ENCODE data around the gene ACBD5. TPM values are rescaled to one million over a fixed set of nuclear protein-coding genes. Genes with fewer than 3 reads are reported as not detected.
"Not testable (repeated sequence)": the region's sequence is repeated elsewhere in the genome, so short reads cannot be mapped to it uniquely, and the experiment has no call there.

Gene ACBD5, protein sequence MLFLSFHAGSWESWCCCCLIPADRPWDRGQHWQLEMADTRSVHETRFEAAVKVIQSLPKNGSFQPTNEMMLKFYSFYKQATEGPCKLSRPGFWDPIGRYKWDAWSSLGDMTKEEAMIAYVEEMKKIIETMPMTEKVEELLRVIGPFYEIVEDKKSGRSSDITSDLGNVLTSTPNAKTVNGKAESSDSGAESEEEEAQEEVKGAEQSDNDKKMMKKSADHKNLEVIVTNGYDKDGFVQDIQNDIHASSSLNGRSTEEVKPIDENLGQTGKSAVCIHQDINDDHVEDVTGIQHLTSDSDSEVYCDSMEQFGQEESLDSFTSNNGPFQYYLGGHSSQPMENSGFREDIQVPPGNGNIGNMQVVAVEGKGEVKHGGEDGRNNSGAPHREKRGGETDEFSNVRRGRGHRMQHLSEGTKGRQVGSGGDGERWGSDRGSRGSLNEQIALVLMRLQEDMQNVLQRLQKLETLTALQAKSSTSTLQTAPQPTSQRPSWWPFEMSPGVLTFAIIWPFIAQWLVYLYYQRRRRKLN
- total RNA-seq = 10 to 100 TPM; 10.6 to 14.8 TPM

GRCh38 chr10:27240212-27241009 is at the start of gene ACBD5:
TSS of gene ACBD5 (minus strand) at chr10:27240797. CDS start at chr10:27240688, 109 bp downstream.
- peak; percentile 84 for DNase-seq
- ATAC-seq = peak; percentile 36
- Mint-ChIP-seq H3K4me3 (peak within 1 kb of the TSS; percentile 98), H3K4me1 (peaks cover 28% of the 10 kb centered on the region), H3K27ac (peak within 1 kb of the TSS; percentile 100), H3K9me3 (ENCODE audit: low read depth) (no peaks in the 10 kb centered on the region), H3K27me3 (no peaks in the 10 kb centered on the region), H3K36me3 (ENCODE audit: low read depth) (peaks cover 23% of the 10 kb centered on the region)
- ChIA-PET POLR2A (interaction anchor here (1.6 kb wide), 1 partner anchor 86 kb away, joined by 6 read pairs; the partner anchor contains the start of gene YME1L1), CTCF (interaction anchor here (0.7 to 2.8 kb wide), 4 partner anchors 11 to 119 kb away, joined by 3 to 16 read pairs (median 3); no protein-coding TSS in a partner anchor)
- intact Hi-C loops (cut with DNase I, micrococcal nuclease) = loop anchor here (1.0 to 5.0 kb wide), 7 partner anchors 262 to 1437 kb away; partner anchors contain the start of genes BAMBI (in 1 of the 2), PDSS1 (in 1 of the 2), RAB18 (in 1 of the 2) and WAC (in 1 of the 2)

DNA sequence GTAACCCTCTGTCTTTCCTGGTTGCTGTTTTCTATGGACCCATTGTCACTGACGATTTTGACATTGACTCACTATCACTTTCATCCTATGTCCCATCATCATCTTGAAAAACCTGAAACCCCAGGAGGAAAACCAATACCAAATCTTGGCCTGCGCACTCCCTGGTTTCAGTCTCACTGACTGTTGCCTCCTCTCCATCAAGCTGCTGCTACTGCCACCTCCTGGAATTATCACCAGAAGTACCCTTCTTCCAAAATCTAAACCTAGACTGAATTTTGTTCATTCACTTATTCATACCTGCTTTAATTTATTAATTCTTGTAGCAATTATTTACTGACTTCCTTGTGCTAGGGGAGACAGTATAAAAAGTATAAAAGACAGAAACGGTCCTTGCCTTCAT is 44.5 kb upstream of the ACBD5 start:
- peak; percentile 69 for DNase-seq
- no peaks in the 10 kb centered on the region for H3K27me3 Mint-ChIP-seq
- ChIA-PET POLR2A (no interaction called here), CTCF (interaction anchor here (0.7 to 1.7 kb wide), 9 partner anchors 9 to 404 kb away, joined by 3 to 10 read pairs (median 4); no protein-coding TSS in a partner anchor)
- H3K27ac Mint-ChIP-seq = peak overlapping the region; percentile 25
- intact Hi-C loops (cut with DNase I, micrococcal nuclease) = loop anchor here (1.0 to 2.0 kb wide), 2 partner anchors 60 to 62 kb away; no protein-coding TSS in a partner anchor
- peak; percentile 95 for ATAC-seq
- H3K9me3 Mint-ChIP-seq (ENCODE audit: low read depth) = no peaks in the 10 kb centered on the region
- H3K4me1 Mint-ChIP-seq = peaks cover 6% of the 10 kb centered on the region
- H3K36me3 Mint-ChIP-seq (ENCODE audit: low read depth) = no peaks in the 10 kb centered on the region
- no peak overlapping the region for H3K4me3 Mint-ChIP-seq

DNA sequence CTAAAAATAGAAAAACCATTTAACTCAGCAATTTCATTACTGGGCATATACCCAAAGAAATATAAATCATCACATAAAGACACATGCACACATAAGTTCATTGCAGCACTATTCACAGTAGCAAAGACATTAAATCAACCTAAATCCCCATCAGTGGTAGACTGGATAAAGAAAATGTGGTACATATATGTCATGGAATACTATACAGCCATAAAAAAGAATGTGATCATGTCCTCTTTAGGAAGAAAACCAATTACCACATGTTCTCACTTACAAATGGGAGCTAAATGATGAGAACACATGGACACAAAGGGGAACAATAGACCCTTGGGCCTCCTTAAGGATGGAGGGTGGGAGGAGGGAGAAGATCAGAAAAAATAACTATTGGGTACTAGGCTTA is 36.0 kb upstream of the ACBD5 start:
- intact Hi-C loops (cut with DNase I, micrococcal nuclease) = no loop called here
- no peaks in the 10 kb centered on the region for H3K4me1 Mint-ChIP-seq
- no peak overlapping the region for H3K27ac Mint-ChIP-seq
- CTCF ChIA-PET = interaction anchor here (1.2 to 2.1 kb wide), 2 partner anchors 9 to 22 kb away, joined by 3 to 5 read pairs; no protein-coding TSS in a partner anchor
- DNase-seq = no peak
- POLR2A ChIA-PET = no interaction called here
- peaks cover 4% of the 10 kb centered on the region for H3K9me3 Mint-ChIP-seq (ENCODE audit: low read depth)
- H3K36me3 Mint-ChIP-seq (ENCODE audit: low read depth) = no peaks in the 10 kb centered on the region
- H3K27me3 Mint-ChIP-seq = peaks cover 30% of the 10 kb centered on the region
- no peak overlapping the region for H3K4me3 Mint-ChIP-seq
- ATAC-seq = no peak

- H3K27ac Mint-ChIP-seq; DNase-seq; ATAC-seq; H3K36me3 Mint-ChIP-seq (ENCODE audit: low read depth); H3K9me3 Mint-ChIP-seq (ENCODE audit: low read depth); POLR2A ChIA-PET; H3K4me3 Mint-ChIP-seq; intact Hi-C loops (cut with DNase I, micrococcal nuclease); H3K4me1 Mint-ChIP-seq; CTCF ChIA-PET: not testable (repeated sequence)
- H3K27me3 Mint-ChIP-seq = peaks cover 20% of the 10 kb centered on the region
Observed at GRCh38 chr10:27266025-27266424, 25.4 kb upstream of the ACBD5 start.

DNA sequence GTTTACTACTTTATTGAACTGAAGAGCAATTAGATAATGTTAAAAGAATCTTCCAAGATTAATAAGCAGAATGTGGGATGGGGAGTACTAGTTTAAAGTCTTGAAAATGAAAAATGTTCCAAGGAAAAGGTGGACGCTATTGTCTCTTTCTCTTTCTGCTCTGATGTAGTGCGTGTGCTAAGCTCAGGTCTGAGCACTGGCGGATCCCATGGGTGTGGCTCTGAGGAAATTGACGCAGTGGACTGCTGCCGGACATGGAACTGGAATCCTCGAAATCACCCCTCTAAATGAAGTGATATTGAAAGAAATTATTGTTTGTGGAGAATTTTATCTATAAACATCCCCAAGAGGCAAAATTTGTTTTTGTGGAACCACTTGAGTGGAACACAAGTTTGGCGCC is 22.2 kb upstream of the ACBD5 start:
- H3K4me3 Mint-ChIP-seq; DNase-seq; H3K27ac Mint-ChIP-seq; H3K36me3 Mint-ChIP-seq (ENCODE audit: low read depth); H3K9me3 Mint-ChIP-seq (ENCODE audit: low read depth); intact Hi-C loops (cut with DNase I, micrococcal nuclease); POLR2A ChIA-PET; ATAC-seq: not testable (repeated sequence)
- CTCF ChIA-PET = interaction anchor here (0.6 kb wide), 1 partner anchor 17 kb away, joined by 3 read pairs; no protein-coding TSS in a partner anchor
- peaks cover 41% of the 10 kb centered on the region for H3K27me3 Mint-ChIP-seq
- H3K4me1 Mint-ChIP-seq = peaks cover 15% of the 10 kb centered on the region

- Mint-ChIP-seq H3K27ac (peak overlapping the region; percentile 63), H3K4me3 (peak overlapping the region; percentile 72), H3K36me3 (ENCODE audit: low read depth) (no peaks in the 10 kb centered on the region), H3K9me3 (ENCODE audit: low read depth) (peaks cover 5% of the 10 kb centered on the region), H3K27me3 (peaks cover 38% of the 10 kb centered on the region), H3K4me1 (peaks cover 23% of the 10 kb centered on the region)
- POLR2A ChIA-PET = no interaction called here
- peak; percentile 71 for ATAC-seq
- DNase-seq = peak; percentile 47
- intact Hi-C loops (cut with DNase I, micrococcal nuclease) = no loop called here
- CTCF ChIA-PET = interaction anchor here (0.5 to 1.8 kb wide), 5 partner anchors 9 to 1307 kb away, joined by 3 to 5 read pairs (median 4); no protein-coding TSS in a partner anchor
Observed at GRCh38 chr10:27258838-27259812, 18.5 kb upstream of the ACBD5 start.

- intact Hi-C loops (cut with DNase I, micrococcal nuclease) = no loop called here
- CTCF ChIA-PET = interaction anchor here (0.5 to 1.8 kb wide), 2 partner anchors 10 to 1308 kb away, joined by 4 to 5 read pairs; no protein-coding TSS in a partner anchor
- H3K27ac Mint-ChIP-seq = no peak overlapping the region
- peak overlapping the region; percentile 72 for H3K4me3 Mint-ChIP-seq
- peaks cover 5% of the 10 kb centered on the region for H3K9me3 Mint-ChIP-seq (ENCODE audit: low read depth)
- POLR2A ChIA-PET = no interaction called here
- H3K4me1 Mint-ChIP-seq = peaks cover 27% of the 10 kb centered on the region
- peaks cover 3% of the 10 kb centered on the region for H3K36me3 Mint-ChIP-seq (ENCODE audit: low read depth)
- ATAC-seq = no peak
- H3K27me3 Mint-ChIP-seq = peaks cover 35% of the 10 kb centered on the region
- no peak for DNase-seq
Observed at GRCh38 chr10:27258492-27258837, 17.9 kb upstream of the ACBD5 start.

DNA sequence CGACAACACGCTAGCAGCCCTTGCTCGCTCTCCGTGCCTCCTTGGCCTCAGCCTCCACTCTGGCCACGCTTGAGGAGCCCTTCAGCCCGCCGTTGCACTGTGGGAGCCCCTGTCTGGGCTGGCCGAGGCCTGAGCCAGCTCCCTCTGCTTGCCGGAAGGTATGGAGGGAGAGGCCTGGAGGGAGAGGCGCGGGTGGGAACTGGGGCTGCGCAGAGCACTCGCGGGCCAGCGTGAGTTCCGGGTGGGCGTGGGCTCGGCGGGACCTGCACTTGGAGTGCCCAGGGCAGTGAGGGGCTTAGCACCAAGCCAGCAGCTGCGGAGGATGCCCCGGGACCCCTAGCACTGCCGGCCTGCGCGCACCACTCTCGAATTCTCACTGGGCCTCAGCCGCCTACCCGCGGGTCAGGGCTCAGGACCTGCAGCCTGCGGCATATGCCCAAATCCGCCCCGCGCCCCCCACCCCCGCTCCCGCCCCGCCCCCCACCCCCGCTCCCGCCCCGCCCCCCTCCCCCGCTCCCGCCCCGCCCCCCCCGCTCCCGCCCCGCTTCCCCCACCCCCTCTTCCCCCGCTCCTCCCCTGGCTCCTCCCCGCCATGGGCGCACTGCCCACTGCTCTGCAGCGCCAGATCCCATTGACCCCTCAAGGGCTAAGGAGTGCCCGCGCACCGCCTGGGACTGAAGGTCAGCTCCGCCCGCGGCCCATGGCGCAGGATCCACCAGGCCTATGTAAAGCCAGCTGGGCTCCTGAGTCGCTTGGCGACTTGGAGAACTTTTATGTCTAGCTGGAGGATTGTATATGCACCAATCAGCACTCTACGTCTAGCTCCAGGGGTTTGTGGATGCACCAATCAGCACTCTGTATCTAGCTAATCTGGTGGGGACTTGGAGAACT is 15.9 kb upstream of the ACBD5 start:
- POLR2A ChIA-PET = interaction anchor here (1.0 kb wide), 1 partner anchor 14 kb away, joined by 7 read pairs; no protein-coding TSS in a partner anchor
- peaks cover 3% of the 10 kb centered on the region for H3K36me3 Mint-ChIP-seq (ENCODE audit: low read depth)
- H3K9me3 Mint-ChIP-seq (ENCODE audit: low read depth) = peaks cover 5% of the 10 kb centered on the region
- DNase-seq (no peak), ATAC-seq (no peak)
- no peak overlapping the region for H3K27ac Mint-ChIP-seq
- intact Hi-C loops (cut with DNase I, micrococcal nuclease) = loop anchor here (1.0 to 2.0 kb wide), 2 partner anchors 14 to 104 kb away; no protein-coding TSS in a partner anchor
- CTCF ChIA-PET = no interaction called here
- no peak overlapping the region for H3K4me3 Mint-ChIP-seq
- H3K4me1 Mint-ChIP-seq = peaks cover 33% of the 10 kb centered on the region
- H3K27me3 Mint-ChIP-seq = peaks cover 31% of the 10 kb centered on the region

DNA sequence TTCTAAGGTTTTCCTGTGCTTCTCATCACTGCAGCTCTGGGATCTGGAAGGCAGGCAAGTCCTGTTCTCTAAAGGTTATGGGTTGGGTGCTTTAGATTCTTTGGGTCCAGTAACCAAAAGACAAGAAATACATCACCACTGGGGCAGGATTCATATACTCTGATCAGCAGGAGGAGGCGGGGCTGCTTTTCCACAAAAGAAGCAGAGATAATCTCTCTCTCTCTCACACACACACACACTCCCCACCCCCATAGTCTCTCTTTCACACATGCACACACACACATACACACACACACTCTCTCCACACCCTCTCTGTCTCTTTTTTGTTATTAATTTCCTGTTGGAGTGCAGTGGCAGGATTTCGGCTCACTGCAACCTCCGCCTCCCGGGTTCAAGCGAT is 13.0 kb upstream of the ACBD5 start:
- ChIA-PET POLR2A (no interaction called here), CTCF (interaction anchor here (1.6 kb wide), 1 partner anchor 106 kb away, joined by 3 read pairs; no protein-coding TSS in a partner anchor)
- peak overlapping the region; percentile 72 for H3K4me3 Mint-ChIP-seq
- H3K4me1 Mint-ChIP-seq = peaks cover 25% of the 10 kb centered on the region
- no peak for DNase-seq
- H3K27me3 Mint-ChIP-seq = peaks cover 16% of the 10 kb centered on the region
- intact Hi-C loops (cut with DNase I, micrococcal nuclease) = no loop called here
- H3K36me3 Mint-ChIP-seq (ENCODE audit: low read depth) = peaks cover 3% of the 10 kb centered on the region
- no peak for ATAC-seq
- H3K27ac Mint-ChIP-seq = no peak overlapping the region
- peaks cover 5% of the 10 kb centered on the region for H3K9me3 Mint-ChIP-seq (ENCODE audit: low read depth)
